Fibroblast of peridontal ligament (primary cell): Measurements from ENCODE around the gene PSME3.

Experiments
- DNase-seq: peaks from one replicate; pipeline ENCODE4 v3.0.0-alpha.2; 2010; ENCODE audit errors: extremely low read depth

PSME3 gene

DNA sequence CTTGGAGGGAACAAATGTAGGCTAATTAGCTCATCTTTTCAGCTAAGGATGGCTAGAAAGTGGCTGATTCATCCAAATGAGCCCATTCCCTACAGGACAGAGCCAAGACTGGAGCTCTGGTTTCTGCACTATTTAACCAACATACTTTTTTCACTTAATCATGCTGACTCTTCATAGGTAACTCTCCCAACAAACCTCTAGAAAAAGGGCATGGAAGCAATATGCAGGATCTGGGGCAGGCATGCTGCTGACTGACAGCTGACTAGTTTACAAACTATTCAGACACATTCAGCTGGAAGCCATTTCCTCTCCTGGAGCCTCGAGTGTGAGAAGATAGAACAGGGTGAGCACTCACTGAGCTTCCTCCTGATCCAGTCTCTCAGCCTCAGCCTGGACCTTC, 15.3 kb upstream of the PSME3 start:
- no peak for DNase-seq

DNA sequence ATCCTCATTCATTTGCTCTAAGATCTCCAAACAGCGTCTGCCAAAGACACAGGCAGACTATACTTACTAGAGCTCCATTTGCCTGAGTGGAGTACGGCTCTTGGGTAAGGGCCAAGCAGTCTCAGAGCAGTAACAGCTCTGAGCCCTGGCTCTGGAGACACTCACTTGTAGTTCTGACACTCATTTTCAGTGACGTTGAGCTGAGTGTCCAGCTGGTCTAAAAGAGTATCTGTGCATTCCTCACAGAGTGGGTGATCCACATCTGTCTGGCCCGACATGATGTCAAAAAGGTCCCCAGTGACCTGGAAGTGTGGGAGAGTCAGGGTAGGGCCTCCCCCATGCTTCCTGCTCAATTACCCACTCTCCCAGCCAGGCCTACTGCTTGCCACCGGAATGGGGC, 14.8 kb upstream of the PSME3 start:
- DNase-seq: no peak

DNA sequence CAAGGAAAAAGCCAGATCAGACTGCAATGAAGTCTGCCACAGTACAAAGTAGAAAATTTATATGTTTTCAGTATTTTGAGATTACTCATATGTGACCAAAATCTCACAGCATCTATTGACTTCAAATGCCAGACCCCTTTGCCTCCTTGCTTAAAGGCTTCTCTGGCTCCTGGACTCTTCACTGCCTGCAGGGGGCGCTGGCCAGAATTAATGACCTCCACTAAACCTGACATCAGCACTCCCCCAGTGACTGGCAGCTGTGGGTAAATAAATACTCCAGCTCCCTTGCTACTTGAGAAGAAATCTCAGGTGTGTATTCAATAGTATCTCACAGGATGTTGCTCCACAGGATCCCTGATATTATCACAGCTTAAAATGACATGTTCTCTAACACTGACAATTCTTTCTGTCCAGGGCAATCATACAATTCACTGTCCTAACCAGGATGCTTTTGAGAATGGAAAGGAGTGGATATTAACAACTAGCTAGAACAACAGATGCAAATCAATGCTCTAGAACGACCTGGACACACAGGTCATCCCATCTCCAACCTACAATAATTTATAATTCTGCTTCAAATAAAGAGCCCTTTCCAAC, 13.2 kb upstream of the PSME3 start:
- peak; percentile 48 for DNase-seq

DNA sequence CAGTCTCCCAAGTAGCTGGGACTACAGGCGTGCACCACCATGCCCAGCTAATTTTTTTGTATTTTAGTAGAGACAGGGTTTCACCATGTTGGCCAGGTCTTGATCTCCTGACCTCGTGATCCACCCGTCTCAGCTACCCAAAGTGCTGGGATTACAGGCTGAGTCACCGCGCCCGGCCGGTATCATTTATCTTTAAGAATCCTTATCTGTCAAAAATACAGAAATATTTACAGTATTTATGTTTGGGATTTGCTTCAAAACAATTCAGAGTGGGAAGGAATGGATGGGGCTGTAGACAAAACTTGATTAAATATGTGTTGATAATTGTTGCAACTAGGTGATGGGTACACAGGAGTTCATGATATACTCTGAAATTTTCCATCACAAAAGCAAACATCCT, 12.0 kb upstream of the PSME3 start:
- no peak for DNase-seq

DNA sequence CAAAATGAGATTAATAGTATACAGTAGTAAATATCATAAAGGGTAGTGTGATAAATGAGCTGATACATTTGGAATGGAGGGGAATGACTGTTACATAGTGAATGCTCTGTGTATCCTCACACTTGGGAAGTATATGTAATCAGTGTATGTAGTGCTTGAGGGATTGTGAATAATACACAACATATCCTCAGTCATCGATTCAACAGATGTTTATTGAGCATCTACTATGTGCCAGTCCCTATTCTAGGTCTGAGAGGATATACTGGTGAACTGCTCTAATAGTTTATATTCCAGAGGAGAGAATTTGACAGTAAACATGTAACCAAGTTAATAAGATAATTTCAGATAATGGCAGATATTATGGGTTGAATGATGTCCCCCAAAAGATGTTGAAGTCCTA, 5.7 kb upstream of the PSME3 start:
- DNase-seq: no peak

DNA sequence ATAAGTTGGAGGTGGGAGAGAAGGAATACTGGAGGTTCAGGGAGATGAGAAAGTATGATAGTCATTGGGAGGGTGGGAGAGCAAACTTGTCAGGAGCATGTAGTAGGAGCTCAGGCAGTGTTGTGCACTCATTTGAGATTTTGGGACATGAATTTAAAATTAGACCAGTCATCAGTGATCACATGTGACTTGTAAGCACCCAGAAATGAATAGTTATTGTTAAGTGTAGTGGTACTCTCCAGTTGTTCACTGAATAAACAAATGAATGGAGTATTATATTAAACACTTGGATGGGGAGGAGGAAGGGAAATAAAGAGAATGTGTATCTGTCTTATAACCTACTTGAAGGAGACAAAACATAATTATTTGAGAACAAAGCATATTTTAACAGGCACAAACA, 2.2 kb upstream of the PSME3 start:
- DNase-seq: no peak

DNA sequence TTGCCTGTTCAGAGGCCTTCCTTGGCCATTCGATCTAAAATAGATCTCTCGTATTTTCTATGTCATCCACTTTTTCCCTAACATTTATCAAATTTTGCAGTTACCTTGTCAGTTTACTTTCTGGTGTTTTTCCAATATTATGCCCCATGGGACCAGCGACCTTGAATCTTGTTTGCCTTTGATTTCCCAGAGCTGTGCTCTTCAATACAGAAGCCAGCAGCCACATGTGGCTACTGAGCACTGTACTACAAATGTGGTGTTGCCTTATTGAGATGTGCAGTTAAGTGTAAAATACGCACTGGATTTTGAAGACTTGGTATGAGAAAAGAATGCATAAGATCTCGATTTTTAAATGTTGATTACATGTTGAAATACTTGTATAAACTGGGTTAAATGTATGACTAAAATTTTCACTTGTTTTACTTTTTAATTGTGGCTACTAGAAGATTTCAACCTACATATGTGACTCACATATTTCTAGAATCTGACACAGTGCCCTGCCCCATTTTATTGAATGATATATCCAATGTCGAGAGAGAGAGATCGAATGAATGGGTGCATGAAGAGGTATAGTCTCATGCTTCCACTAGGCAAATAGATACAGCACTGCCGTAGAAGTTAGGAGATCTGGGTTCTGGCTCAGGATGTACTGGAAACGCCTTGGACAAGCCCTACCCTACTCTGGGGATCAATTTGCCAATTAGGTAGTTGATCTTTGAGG, 824 bp upstream of the PSME3 start:
- no peak for DNase-seq

DNA sequence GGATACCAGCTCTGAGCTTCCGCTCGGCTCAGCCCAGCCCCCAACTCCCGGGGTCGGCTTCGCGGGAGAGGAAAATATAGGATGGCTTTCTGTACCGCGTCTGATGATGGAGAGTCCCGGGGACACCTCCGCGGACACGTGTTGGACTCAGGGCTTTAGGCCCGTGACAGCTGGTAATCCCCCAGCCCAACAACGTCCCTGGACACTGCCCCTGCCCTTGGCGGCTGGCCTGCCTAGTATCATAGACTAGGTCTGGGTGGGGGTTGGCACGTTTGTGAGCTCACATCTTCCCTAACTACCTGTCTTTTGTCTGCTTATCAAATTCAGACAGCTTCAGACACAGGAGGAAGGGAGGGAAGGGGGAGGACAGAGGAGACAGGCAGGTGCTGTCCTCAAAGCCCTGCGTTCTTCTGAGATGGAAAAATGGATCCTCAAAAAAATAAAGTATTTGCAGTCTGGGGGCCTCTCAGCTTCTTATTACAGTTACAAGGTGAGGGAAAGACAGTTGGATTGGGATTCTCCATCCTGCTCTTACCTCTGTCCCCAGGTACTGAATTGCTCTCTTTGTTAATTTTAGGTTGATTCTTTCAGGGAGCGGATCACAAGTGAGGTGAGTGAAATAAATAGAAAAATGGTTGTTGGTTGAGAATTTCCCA, 698 bp downstream of the PSME3 start:
- DNase-seq: no peak

DNA sequence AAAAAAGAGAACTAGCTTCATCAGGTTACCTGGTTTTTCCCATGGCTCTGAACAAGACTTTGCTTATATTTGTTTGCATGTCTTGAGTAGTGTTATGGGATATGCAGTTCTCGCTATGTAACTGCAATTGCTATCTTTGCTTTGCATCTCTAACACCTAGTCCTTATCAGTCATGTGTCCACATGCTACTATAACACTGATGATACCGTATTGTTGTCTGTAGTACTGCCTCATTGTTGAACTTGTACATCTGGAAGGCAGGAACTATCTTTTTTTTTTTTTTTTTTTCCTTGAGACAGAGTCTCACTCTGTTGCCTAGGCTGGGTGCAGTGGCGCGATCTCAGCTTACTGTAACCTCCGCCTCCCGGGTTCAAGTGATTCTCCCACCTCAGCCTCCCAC, 2.5 kb downstream of the PSME3 start:
- DNase-seq: no peak

DNA sequence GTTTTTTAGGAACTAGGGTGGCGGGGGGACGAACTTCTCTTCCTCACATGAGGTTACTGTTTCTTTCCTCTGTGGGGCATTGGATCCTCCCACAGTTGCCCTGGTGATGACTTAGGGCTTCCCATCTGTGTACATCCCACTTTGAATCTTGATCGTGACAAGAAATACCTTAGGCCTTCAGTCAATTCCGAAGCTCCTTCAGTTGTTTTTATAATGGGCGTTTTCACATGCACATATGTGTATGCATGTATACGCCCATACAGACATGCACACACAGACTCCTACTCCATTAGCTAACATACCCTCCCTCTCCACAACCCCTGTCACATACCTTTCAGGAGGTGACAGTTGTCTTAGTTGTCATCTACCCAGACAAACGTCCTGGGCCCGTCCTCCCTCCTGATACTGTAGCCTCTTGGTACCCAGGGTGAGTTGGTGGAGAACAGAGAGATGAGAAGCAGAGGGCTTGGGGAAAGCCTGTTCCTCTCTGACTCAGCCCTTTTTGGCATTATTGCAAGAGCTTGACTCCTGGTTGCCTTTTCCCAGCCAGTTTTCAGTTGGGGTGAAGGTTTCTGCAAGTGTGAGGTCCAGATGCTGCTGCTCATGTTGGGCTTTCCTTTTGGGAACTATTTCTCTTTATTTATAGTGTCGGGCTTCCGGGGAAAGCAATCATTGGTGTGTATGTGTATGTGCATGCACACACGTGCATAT, 8.9 kb downstream of the PSME3 start:
- peak; percentile 68 for DNase-seq

DNA sequence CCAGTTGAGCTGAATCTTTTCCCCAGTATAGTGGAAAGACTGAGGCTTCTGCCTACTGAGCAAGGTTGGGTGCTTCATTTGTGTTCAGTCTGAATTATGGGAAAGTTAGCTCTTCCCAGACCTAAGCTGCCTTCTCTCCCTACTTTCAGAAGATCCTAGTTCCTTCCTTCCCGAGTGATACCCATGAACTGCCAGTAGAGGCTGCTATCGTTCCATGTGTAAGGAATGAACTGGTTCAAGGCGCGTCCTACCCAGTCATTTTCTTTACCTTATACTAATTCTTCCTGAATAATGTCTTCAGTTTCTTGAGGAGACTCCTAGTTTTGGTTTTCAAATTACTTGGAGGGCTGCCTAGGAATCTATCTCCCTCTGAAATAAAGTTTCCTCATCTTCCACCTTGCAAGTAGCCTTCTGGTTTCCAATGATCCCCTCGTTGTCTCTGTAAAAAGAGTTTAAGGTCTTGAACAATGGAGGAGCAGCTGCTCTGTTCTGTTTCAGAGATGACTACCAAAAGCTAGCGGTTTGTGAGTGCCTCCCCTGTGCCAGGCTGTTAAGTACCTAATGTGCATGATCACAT, 10.2 kb downstream of the PSME3 start:
- peak; percentile 86 for DNase-seq

DNA sequence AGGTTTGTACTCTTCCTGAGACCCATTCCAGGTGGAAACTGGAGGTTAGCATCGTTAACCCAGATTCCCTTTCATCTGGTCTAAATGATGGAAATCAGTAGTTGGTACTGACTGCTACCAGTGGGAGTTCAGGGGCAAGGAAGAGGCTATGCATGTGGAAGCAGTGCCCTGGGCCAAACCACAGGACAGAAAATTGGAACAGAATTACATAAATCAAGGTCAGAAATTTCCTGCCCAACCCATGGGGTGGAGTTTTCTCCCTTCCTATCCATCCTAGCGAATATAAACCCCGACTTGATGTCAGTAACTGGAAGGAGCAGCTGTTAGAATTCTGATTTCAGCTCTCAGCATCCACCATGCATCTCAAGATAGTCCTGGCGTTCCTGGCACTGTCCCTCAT, 11.1 kb downstream of the PSME3 start, which contains the start of gene AOC2:
TSS of gene AOC2 (plus strand) at position 310 of the 400 bp plus-strand sequence. CDS start at position 357, 47 bp downstream.
- DNase-seq: peak; percentile 49

DNA sequence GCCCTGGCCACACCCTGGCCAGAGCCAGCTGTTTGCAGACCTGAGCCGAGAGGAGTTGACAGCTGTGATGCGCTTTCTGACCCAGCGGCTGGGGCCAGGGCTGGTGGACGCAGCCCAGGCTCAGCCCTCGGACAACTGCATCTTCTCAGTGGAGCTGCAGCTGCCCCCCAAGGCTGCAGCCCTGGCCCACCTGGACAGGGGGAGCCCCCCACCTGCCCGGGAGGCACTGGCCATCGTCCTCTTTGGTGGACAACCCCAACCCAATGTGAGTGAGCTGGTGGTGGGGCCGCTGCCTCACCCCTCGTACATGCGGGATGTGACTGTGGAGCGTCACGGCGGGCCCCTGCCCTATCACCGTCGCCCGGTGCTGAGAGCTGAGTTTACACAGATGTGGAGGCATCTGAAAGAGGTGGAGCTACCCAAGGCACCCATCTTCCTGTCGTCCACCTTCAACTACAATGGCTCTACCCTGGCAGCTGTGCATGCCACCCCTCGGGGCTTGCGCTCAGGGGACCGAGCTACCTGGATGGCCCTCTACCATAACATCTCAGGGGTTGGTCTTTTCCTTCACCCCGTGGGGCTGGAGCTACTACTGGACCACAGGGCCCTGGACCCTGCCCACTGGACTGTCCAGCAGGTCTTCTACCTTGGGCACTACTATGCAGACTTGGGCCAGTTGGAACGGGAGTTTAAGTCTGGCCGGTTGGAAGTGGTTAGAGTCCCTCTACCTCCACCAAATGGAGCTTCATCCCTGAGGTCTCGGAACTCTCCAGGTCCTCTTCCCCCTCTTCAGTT, 11.8 kb downstream of the PSME3 start:
- no peak for DNase-seq

DNA sequence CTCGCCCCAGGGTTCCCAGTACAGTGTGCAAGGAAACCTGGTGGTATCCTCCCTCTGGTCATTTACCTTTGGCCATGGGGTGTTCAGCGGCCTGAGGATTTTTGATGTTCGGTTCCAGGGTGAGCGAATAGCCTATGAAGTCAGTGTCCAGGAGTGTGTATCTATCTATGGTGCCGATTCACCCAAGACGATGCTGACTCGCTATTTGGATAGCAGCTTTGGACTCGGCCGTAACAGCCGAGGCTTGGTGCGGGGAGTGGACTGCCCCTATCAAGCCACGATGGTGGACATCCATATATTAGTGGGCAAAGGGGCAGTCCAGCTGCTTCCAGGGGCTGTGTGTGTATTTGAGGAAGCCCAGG, 12.3 kb downstream of the PSME3 start:
- no peak for DNase-seq

DNA sequence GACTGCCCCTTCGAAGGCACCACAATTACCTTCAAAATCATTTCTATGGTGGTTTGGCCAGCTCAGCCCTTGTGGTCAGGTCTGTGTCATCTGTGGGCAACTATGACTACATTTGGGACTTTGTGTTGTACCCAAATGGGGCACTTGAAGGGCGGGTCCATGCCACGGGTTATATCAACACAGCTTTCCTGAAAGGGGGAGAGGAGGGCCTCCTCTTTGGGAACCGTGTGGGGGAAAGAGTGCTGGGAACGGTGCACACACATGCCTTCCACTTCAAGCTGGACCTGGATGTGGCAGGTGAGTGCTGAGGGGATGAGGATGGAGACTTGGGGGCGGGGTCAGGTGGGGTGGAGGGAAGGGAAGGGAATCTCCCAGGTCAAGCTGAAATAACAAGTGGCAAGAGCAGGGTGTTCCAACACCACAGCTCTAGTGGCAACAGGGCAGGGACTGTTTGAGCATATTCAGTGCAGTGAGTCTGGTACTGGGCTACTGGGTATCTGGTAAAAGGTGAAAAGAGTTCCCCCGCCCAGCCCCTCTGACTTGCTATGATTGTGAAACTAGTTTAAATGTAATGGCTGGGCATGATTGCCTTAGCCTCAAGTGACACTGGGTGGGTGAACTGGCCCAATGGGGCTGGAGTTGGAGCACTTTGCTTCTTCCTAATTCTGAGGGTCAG, 12.9 kb downstream of the PSME3 start:
- no peak for DNase-seq

DNA sequence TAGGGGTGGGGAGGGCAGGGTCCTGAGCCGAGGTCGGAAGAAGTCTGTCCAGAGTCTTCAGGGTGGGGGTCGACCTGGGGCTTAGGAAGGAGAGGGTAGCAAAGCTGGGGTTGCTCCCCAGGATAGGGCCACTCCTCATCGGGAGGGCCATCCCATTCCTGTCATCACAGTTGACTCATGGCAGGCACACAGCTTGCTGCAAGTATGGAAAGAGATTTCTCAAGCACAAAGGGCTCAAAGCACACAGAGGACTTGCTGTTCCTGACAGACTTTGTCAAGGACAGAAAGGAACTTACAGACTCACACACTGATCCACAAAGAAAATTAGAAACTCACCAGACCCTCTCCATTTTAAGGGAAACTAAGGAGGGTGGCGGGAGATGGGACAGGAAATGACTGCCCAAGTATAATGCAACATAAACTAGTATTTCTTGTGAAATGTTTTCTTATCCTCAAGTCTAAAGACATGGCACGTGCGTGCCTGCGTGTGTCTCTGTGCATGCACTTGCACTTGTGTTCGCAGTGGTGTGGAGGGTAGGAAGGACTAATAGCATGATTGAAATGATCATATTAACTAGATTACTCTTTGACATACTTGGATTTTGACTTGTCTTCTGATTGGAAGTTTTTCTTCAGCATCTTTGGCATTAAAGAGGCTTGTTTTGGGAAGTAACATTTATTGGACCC, 13.5 kb downstream of the PSME3 start:
- DNase-seq: peak; percentile 46

DNA sequence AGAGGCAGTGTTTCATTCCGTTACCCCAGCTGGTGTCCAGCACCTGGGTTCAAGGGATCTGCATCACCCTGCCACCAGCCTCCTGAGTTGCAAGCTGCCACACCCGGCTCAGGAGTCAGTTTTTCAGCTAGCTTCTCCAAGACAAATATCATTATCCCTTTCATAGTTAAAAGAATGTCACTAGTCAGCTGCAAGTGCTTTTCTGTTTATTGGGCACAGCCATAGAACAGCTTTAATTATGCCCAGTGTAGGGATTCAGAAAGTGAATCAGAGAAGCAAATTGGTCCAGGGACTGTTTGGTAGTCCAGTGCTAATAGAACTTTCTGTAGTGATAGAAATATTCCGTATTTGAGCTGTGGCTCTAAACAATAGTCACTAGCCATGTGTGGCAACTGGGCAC, 14.9 kb downstream of the PSME3 start:
- no peak for DNase-seq

DNA sequence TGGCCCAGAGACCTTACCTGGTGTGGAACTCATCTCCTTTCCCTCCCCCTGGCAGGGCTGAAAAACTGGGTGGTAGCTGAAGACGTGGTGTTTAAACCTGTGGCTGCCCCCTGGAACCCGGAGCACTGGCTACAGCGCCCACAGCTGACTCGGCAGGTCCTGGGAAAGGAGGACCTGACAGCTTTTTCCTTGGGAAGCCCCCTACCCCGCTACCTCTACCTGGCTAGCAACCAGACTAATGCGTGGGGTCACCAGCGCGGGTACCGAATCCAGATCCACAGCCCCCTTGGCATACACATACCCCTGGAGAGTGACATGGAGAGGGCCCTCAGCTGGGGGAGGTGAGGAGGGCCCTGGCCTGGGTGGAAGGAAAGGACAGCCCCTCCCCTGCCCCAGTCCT, 15.8 kb downstream of the PSME3 start:
- DNase-seq: no peak

DNA sequence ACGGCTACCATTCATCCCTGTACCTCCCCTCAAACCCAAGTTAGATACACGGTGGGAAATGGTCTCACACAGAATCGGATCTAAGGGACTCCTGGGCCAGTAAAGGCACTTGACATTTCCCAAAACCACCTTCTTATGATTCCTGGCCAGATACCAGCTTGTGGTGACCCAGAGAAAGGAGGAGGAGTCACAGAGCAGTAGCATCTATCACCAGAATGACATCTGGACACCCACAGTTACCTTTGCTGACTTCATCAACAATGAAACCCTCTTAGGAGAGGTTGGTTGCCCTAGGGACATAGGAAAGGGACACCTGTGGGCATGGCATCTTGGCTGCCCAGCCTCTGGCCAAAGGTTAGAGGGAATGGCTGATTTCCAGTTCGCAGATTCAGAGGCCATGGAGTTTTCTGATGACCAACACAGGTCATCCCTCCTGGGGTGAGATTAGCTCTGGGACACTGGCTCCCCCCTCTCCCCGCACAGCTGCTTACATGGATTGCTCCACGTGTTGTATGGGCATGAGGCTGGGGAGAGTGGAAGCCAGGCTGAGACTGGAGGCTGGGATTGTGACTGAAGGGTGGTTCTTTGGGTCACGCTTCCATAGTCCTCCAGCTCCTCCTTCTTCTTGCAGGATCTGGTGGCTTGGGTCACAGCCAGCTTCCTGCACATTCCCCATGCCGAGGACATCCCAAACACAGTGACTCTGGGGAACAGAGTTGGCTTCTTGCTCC, 16.4 kb downstream of the PSME3 start:
- no peak for DNase-seq

DNA sequence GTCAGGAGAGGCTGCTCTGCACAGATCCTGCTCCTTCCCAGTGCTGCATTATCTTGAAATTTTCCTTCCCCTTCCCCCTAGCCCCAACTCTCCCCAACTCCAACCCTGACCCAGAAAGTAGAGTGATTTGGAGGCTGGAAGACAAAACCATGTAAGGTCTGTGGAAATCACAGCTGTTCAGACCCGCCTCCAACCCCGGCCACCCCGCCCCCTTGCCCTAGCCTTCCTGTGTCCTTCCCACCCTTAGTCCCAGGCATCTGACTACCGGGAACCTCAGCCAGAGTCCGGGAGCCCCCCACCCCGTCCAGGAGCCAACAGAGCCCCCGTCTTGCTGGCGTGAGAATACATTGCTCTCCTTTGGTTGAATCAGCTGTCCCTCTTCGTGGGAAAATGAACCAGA, 17.8 kb downstream of the PSME3 start, which contains the start of gene AOC3:
TSS of gene AOC3 (plus strand) at position 246 of the 400 bp plus-strand sequence. CDS start at position 391, 145 bp downstream.
- DNase-seq: no peak
